Inflammatory macrophage (primary cell): Measurements from ENCODE around the gene KCNIP2.

ENCODE experiments used
- DNase-seq, 2 donors: peaks; one replicate each; pipeline ENCODE4 v3.0.0-alpha.2; 2020 to 2022

Gene KCNIP2

GRCh38 chr10:101851411-101852116, 8.0 kb upstream of the KCNIP2 start:
- DNase-seq: no peak

GRCh38 chr10:101850749-101851148, 7.1 kb upstream of the KCNIP2 start:
- DNase-seq: no peak

- peak; percentile 70 to 76 for DNase-seq
These were observed 5.3 kb upstream of the KCNIP2 start for GRCh38 chr10:101848894-101849351.

GRCh38 chr10:101848408-101848807, 4.8 kb upstream of the KCNIP2 start:
- DNase-seq: peak; percentile 49 to 65

GRCh38 chr10:101845893-101846292, 2.3 kb upstream of the KCNIP2 start:
- no peak for DNase-seq

- DNase-seq: no peak
These were observed 1.8 kb downstream of the KCNIP2 start for GRCh38 chr10:101841826-101842225.

- DNase-seq: peak; percentile 80 to 81
These were observed 2.7 kb downstream of the KCNIP2 start for GRCh38 chr10:101840741-101841453.

- DNase-seq: peak; percentile 16 to 25
These were observed 3.4 kb downstream of the KCNIP2 start for GRCh38 chr10:101840102-101840684.

GRCh38 chr10:101839416-101840063, 4.1 kb downstream of the KCNIP2 start:
- peak; percentile 39 to 41 for DNase-seq

- no peak for DNase-seq
These were observed 4.6 kb downstream of the KCNIP2 start for GRCh38 chr10:101839002-101839401.

- DNase-seq: no peak
These were observed 5.1 kb downstream of the KCNIP2 start for GRCh38 chr10:101838416-101838970.

- no peak for DNase-seq
These were observed 5.9 kb downstream of the KCNIP2 start for GRCh38 chr10:101837748-101838147.

GRCh38 chr10:101835362-101835761, 8.2 kb downstream of the KCNIP2 start:
- DNase-seq: no peak

GRCh38 chr10:101834341-101834740, 9.3 kb downstream of the KCNIP2 start:
- peak; percentile 76 to 77 for DNase-seq

GRCh38 chr10:101833466-101833865, 10.1 kb downstream of the KCNIP2 start:
- DNase-seq: no peak

GRCh38 chr10:101832325-101832771, 11.3 kb downstream of the KCNIP2 start:
- no peak for DNase-seq

GRCh38 chr10:101831169-101831811, 12.3 kb downstream of the KCNIP2 start:
- DNase-seq: no peak

GRCh38 chr10:101830322-101831168, 13.1 kb downstream of the KCNIP2 start:
- DNase-seq: peak; percentile 77 to 81

- no peak for DNase-seq
These were observed 13.9 kb downstream of the KCNIP2 start for GRCh38 chr10:101829561-101830315.

GRCh38 chr10:101828766-101829551, 14.6 kb downstream of the KCNIP2 start:
- no peak for DNase-seq
